HG02981 (cell line): ENCODE data around the gene MYCBPAP.
"Not testable (repeated sequence)": the region's sequence is repeated elsewhere in the genome, so short reads cannot be mapped to it uniquely, and the experiment has no call there.

Experiments
- ATAC-seq: cut with Tn5 transposase; IDR thresholded peaks from one replicate; pipeline ENCODE4 v1.9.1; 2021; ENCODE audit warnings: mild to moderate bottlenecking, moderate library complexity; ENCODE audit not compliant: unreplicated experiment

MYCBPAP gene

GRCh38 chr17:50471009-50471905 is 37.0 kb upstream of the MYCBPAP start:
- ATAC-seq: no peak

DNA sequence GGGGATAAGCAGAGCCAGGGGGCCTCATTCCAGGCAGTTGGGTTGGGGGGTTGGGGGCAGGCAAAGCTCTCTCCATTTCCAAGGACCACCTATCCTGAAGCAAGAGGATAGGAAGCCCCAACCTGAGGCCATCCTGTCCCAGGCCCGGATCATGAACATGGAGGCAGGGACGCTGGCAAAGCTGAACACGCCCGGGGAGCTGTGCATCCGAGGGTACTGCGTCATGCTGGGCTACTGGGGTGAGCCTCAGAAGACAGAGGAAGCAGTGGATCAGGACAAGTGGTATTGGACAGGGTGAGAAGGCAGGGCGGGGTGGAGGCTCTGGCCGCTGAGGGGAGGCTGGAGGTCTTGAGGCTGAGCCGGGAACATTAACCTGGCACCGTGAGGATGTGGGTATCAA is 36.0 kb upstream of the MYCBPAP start:
- no peak for ATAC-seq

GRCh38 chr17:50472761-50473161 is 35.5 kb upstream of the MYCBPAP start:
- ATAC-seq: not testable (repeated sequence)

GRCh38 chr17:50473901-50474300 is 34.3 kb upstream of the MYCBPAP start:
- no peak for ATAC-seq

DNA sequence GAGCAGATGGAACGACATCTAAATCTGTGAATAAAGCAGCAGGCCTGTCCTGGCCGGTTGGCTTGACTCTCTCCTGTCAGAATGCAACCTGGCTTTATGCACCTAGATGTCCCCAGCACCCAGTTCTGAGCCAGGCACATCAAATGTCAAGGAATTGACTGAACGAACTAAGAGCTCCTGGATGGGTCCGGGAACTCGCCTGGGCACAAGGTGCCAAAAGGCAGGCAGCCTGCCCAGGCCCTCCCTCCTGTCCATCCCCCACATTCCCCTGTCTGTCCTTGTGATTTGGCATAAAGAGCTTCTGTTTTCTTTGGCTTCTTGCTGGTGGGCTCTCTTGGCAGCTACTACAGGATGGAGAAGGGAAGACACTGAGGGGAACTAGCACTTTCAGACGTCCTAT is 33.7 kb upstream of the MYCBPAP start:
- ATAC-seq: no peak

DNA sequence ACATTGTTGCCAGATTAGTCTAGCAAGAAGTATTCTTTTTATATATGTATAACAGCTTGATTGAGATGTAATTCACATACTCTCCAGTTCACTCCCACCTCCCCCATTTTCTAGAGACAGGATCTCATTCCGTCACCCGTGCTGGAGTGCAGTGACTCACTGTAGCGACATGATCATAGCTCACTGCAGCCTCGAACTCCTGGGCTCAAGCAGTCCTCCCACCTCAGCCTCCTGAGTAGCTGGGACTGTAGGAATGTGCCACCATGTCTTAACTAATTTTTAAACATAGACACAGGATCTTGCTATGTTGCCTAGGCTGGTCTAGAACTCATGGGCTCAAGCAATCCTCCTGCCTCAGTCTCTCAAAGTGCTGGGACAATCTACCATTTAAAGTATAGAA is 32.9 kb upstream of the MYCBPAP start:
- no peak for ATAC-seq

DNA sequence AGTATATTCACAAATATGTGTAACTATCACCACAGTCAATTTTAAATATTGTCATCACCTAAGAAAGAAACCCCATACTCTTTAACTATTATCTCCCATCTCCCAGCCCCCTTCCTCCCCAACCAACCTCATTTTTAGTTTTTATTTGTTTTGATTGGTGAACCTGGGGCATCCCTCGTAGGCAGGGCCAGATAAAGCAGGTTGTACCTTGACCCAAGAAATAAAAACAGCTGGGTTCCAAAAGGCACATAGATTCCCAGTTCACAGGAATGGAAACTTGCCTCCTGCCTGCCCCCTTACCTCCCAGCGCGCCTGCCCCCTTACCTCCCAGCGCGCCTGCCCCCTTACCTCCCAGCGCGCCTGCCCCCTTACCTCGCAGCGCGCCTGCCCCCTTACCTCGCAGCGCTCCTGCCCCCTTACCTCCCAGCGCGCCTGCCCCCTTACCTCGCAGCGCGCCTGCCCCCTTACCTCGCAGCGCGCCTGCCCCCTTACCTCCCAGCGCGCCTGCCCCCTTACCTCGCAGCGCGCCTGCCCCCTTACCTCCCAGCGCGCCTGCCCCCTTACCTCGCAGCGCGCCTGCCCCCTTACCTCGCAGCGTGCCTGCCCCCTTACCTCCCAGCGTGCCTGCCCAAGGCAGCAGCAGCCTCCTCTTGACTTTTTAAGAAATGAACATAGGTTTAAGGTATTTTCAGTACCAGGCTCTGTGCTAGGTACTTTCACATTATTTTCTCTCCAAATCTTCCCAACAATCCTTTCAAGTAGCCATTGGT is 32.3 kb upstream of the MYCBPAP start:
- not testable (repeated sequence) for ATAC-seq

GRCh38 chr17:50476545-50477315 is 31.5 kb upstream of the MYCBPAP start:
- no peak for ATAC-seq

- no peak for ATAC-seq
Measured at GRCh38 chr17:50477976-50478375, 30.3 kb upstream of the MYCBPAP start.

DNA sequence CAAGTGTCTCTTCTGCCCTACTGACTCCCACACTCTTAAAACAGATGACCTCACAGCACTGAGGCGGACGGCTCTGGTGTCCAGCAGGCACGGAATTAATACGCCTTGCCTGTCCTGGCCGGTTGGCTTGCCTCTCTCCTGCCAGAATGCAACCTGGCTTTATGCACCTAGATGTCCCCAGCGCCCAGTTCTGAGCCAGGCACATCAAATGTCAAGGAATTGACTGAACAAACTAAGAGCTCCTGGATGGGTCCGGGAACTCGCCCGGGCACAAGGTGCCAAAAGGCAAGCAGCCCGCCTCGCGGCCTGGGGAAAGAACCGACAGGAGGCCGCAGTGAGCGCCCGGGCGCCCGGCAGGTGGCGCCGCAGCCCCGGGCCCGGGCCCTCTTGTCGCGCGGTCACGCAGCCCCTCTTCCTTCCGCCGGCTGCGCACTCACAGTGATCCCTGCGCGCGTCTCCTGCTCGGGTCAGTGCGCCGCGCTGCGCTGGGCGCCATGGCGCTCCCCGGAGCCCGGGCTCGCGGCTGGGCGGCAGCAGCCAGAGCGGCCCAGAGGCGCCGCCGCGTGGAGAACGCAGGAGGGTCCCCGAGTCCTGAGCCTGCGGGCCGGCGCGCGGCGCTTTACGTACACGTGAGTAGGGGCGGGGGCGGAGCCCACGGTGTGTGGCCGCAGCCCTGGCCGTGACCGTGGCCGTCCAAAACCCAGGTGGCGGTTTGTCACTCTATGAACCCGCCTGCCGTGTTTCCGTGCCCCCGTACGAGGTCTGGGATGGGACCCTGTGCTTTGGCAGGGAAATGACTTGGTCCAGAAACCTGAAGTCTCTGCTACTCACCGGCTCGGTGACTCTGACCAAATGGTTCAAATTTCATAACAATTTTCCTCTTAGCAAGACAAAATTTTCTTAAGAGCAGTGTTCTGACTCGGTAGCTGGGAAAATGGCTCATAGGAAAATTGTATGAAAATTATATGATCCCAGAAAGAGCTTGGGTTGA is 29.6 kb upstream of the MYCBPAP start, which contains the start of gene RSAD1:
RSAD1 (plus strand) TSS at position 470 of the 991 bp plus-strand sequence; CDS start at position 495, 25 bp downstream.
- peak; percentile 89 for ATAC-seq

- ATAC-seq: no peak
Measured at GRCh38 chr17:50479522-50480141, 28.6 kb upstream of the MYCBPAP start.

DNA sequence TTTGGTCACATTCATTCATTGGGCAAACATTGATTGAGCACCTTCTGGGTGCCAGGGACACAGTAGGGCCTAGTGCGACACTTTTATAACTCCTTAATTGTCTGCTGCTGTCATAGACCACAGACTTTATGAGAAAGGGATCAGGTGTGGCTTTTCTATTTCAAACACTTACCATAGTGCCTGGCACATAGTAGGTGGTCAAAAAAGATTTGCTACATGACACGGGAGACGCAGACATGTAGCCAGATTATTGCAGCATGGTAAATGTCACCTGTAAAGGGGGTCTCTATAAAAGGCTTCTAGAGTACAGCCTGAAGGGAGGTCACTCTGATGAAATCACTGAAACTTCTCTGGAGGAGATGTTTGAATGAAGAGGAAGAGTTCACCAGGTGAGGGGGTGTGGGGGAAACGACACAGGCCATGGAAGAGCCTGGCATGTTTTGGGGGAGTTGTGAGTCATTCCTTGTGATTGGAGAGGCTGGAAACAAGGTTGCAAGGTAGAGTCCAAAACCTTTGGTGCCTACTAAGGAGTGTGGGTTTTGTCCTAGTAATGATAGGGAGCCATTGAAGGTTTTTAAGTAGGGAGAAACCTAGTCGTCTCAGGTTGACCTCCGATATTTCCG is 28.0 kb upstream of the MYCBPAP start:
- ATAC-seq: no peak

GRCh38 chr17:50480854-50481490 is 27.3 kb upstream of the MYCBPAP start:
- no peak for ATAC-seq

- ATAC-seq: no peak
Measured at GRCh38 chr17:50481648-50482047, 26.6 kb upstream of the MYCBPAP start.

GRCh38 chr17:50482110-50482509 is 26.1 kb upstream of the MYCBPAP start:
- no peak for ATAC-seq

GRCh38 chr17:50482516-50482915 is 25.7 kb upstream of the MYCBPAP start:
- no peak for ATAC-seq

DNA sequence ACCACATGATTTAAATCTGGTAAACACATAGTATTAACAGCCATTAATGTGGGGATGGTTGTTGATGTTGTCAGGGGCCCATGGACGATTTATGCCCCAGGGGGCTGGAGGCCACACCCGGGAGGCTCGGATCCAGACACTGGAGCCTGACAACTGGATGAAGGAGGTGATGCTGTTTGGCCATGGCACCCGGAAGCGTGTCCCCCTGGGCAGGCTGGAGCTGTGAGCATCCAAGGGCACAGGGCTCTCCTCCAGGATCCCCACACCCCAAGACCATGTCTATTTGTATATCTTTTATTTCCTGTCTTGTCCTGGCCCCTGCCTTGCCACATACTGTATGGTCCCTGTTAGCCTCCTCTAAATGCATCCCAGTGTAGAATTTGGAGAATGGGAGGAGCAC is 25.0 kb upstream of the MYCBPAP start:
- no peak for ATAC-seq

DNA sequence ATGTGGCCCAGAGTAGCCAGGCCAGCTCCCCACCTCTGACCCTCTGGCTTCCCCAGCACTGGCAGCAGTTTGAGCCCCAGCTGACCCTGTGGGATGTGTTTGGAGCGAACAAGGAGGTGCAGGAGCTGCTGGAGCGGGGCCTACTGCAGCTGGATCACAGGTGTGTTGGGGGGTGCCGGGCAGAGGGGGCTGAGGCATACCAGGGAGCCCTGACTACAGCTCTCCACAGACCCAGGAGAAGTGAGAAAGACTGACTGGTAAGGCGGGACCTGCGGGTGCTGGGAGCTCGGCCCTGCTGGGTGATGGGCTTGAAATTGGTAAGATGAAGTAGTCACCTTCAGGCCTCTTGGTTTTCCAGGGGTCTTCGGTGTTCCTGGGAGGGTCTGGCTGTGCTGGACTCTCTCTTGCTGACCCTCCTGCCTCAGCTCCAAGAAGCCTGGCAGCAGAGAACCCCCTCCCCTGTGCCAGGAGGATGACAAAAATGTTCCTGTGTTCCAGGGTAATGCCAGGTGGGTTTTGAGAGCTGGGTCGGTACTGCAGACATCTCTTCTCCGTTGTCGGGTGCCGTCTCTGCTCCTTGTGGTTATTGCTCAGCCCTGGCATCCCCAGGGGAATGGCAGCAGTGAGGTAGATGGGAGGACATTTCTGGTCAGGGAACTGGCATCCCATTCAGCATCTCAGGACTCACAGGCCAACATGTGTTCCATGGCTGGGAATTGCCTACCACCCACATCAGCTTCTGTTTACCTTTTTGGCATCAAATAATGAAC is 23.7 kb upstream of the MYCBPAP start:
- ATAC-seq: no peak
